ENCODE data around the gene DERL2.

Gene DERL2

DNA sequence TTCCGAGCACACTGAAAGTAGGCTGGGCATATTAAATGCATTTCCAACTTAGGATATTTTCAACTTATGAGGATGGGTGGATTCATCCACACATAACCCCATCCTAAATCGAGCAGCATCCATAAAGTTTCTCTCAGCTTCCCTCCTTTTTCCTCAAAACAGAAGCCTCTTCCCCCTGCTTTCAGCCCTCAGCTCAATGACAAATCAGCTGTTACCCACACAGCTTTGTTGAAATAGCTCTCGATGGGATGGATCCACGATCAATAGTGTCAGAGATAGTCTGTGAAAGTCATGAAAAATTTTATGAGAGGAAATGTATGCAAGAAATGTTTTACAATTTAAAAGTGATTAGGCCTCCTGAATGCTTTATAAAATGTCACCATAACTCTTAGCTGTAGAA, 19.7 kb downstream of the DERL2 start:
- Histone ChIP-seq H3K27me3 (no peaks in the 10 kb centered on the region), H3K4me3 (ENCODE audit: low read depth, low read length) (peak overlapping the region; percentile 83), H3K9me3 (no peaks in the 10 kb centered on the region; the same call in 1 of the 2 replicates), H3K4me1 (no peaks in the 10 kb centered on the region), H3K36me3 (peaks cover 5% of the 10 kb centered on the region; the same call in 1 of the 2 replicates)
- DNase-seq: no peak
- TF ChIP-seq, protein P1, sequence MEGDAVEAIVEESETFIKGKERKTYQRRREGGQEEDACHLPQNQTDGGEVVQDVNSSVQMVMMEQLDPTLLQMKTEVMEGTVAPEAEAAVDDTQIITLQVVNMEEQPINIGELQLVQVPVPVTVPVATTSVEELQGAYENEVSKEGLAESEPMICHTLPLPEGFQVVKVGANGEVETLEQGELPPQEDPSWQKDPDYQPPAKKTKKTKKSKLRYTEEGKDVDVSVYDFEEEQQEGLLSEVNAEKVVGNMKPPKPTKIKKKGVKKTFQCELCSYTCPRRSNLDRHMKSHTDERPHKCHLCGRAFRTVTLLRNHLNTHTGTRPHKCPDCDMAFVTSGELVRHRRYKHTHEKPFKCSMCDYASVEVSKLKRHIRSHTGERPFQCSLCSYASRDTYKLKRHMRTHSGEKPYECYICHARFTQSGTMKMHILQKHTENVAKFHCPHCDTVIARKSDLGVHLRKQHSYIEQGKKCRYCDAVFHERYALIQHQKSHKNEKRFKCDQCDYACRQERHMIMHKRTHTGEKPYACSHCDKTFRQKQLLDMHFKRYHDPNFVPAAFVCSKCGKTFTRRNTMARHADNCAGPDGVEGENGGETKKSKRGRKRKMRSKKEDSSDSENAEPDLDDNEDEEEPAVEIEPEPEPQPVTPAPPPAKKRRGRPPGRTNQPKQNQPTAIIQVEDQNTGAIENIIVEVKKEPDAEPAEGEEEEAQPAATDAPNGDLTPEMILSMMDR (IDR thresholded peaks at IDR 0.05; ENCODE audit: low read depth, low read length): no peak

DNA sequence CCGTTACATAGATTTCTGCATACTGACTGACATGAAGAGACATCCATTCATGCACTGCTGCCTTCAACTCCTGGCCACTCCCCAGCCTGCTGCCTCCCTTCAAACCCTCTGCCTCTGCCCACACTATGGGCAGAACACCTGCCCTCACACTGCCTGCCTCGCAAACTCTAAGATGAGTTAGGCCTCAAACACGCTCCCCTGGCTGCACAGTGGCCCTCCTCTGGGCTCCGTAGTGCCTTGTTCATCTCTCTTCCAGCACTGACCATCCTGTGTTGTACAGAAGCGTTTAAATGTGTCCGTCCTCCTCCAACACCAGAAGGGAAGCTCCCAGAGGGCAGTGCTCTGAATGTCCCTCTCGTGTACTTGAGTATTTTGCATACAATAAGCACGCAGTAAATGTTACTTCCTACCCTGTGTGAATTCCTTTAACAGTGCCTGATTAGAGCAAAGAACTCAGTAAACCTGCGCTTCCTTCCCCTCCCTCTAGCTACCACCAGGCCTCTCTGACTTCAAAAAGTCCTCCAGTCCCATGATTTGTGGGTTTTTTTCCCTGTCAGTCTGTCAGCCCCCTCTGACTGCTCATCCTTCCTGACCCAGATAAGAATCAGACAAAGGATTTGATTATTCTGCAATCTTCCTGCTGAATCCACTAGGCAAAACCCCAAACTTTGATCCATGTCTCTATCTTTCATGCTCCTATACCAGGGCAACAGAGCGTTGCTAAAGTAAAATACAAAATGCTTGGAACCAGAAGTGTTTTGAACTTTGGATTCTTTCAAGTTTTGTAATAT, 21.1 kb downstream of the DERL2 start:
- Histone ChIP-seq H3K4me3 (ENCODE audit: low read depth, low read length) (no peak overlapping the region), H3K36me3 (peaks cover 5% of the 10 kb centered on the region; the same call in 1 of the 2 replicates)
- DNase-seq: no peak

DNA sequence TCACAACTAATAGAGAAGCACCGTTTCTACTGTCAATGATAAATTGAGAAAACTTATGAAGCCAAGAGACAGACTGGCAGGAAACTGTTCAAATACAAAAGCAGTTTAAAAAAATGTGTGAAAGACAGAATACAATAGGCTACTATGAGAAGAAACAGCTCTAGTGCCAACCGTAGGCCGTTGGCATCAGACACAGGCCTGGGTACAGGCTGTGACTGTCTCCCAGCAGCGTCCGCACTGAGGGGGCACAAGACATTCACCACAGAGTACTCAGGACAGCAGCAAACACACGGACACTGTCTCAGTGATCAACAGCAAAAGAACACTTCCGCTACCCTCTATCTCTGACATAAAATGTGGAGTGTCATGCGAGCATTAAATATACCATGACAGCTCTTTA, 39.2 kb downstream of the DERL2 start:
- Histone ChIP-seq H3K9me3 (no peaks in the 10 kb centered on the region), H3K4me1 (no peaks in the 10 kb centered on the region), H3K4me3 (ENCODE audit: low read depth, low read length) (no peak overlapping the region), H3K36me3 (peaks cover 23% of the 10 kb centered on the region), H3K27me3 (no peaks in the 10 kb centered on the region)
- TF ChIP-seq, protein P1 (IDR thresholded peaks at IDR 0.05; ENCODE audit: low read depth, low read length): no peak
- no peak for DNase-seq

More for the DNA sequence above, 21.1 kb downstream of the DERL2 start:
- Histone ChIP-seq H3K27me3 (no peaks in the 10 kb centered on the region), H3K4me1 (no peaks in the 10 kb centered on the region), H3K9me3 (no peaks in the 10 kb centered on the region; the same call in 1 of the 2 replicates)
- TF ChIP-seq, protein P1 (IDR thresholded peaks at IDR 0.05; ENCODE audit: low read depth, low read length): no peak

DNA sequence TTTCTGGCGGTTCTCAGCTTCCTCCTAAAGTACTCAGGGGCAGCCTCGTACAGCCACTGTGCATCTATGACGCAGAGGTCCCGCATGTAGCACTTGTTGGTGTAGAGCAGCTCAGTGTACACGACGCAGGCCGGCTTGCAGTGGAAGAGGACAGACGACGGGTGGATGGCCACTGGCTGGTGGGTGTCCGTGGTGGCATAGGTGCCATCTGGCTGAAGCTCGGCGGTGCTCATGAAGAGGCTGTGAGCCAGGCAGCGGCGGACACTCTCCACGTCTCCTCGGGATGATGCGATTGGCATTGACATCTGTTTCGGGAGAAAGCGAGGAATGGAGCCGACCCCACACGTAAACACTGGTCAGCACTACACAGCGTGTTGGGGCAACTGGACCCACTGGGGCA, 41.8 kb downstream of the DERL2 start:
- TF ChIP-seq, protein P1 (IDR thresholded peaks at IDR 0.05; ENCODE audit: low read depth, low read length): no peak
- H3K4me1 ChIP-seq: no peaks in the 10 kb centered on the region
- DNase-seq: no peak
- H3K4me3 ChIP-seq (ENCODE audit: low read depth, low read length): no peak overlapping the region
- no peaks in the 10 kb centered on the region for H3K9me3 ChIP-seq
- peaks cover 20% of the 10 kb centered on the region for H3K36me3 ChIP-seq
- no peaks in the 10 kb centered on the region for H3K27me3 ChIP-seq

DNA sequence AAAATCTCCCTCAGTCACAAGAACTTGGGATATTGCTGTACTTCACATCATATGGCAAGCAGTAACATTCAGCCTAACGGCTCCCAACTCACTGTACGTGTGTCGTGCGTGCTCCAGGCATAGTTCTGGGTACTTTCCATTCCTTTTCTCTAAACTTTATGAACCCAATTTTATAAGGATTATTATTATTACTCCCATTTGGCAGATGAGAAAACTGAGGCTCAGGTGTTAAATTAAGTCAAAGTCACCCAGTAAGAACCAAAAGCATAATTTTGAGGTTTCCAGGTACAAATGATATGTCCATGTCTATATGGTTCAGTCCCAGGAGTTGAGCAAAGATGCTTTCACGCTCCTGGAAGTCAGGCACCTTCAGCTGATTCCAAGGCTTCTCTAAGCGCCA, 42.2 kb downstream of the DERL2 start:
- H3K36me3 ChIP-seq: peaks cover 20% of the 10 kb centered on the region
- DNase-seq: no peak
- no peak overlapping the region for H3K4me3 ChIP-seq (ENCODE audit: low read depth, low read length)
- no peaks in the 10 kb centered on the region for H3K27me3 ChIP-seq
- TF ChIP-seq, protein P1 (IDR thresholded peaks at IDR 0.05; ENCODE audit: low read depth, low read length): no peak
- H3K9me3 ChIP-seq: no peaks in the 10 kb centered on the region
- no peaks in the 10 kb centered on the region for H3K4me1 ChIP-seq

DNA sequence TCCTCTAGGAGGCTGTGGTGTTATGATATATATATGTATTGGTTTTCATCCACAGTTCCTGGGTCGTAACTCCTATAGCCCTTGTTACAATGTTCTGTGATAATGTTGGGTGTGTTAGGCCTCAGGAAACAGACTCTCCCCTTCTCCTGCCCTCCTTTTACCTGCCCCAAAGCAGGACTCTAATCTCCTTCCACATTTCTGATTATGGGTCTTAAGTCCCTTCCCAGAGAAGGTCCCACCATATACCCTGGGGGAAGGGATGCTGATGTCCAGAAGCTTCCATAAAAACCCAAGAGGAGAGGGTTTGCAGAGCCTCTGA, 46.6 kb downstream of the DERL2 start:
- peak overlapping the region; percentile 27 for H3K4me3 ChIP-seq (ENCODE audit: low read depth, low read length)
- no peaks in the 10 kb centered on the region for H3K9me3 ChIP-seq
- peaks cover 35% of the 10 kb centered on the region for H3K36me3 ChIP-seq
- TF ChIP-seq, protein P1 (IDR thresholded peaks at IDR 0.05; ENCODE audit: low read depth, low read length): no peak
- no peaks in the 10 kb centered on the region for H3K27me3 ChIP-seq
- no peak for DNase-seq
- no peaks in the 10 kb centered on the region for H3K4me1 ChIP-seq

Data from BE2C (cell line).